Stomach (tissue), 9 donors: ENCODE results near the gene USO1. TPM values are rescaled to one million over a fixed set of nuclear protein-coding genes. Genes with fewer than 3 reads are reported as not detected.
"Not testable (repeated sequence)": the region's sequence is repeated elsewhere in the genome, so short reads cannot be mapped to it uniquely, and the experiment has no call there.

Experiments
- DNase-seq, 2 donors: peaks; one replicate each; pipeline versions ENCODE4 v3.0.0 to v3.0.0-alpha.2; 2013 to 2019
- H3K27ac ChIP-seq, 5 donors: fragments of 200-600 bp in 4 of 5; sonication (generic) in 4 of 5; one replicate each; pipeline ENCODE4 v1.5.1; 2013 to 2019; ENCODE audit warnings: mild to moderate bottlenecking in 1 of 5, moderate library complexity in 1 of 5
- H3K27me3 ChIP-seq, 3 donors: fragments of 200-600 bp; sonication (generic); one replicate each; pipeline ENCODE4 v1.5.1; 2017 to 2019; ENCODE audit warnings: mixed run types in 1 of 3
- H3K36me3 ChIP-seq, 4 donors: fragments of 200-600 bp; sonication (generic); 1 replicate in 3 of 4; 2 replicates in 1 of 4; pipeline ENCODE4 v1.5.1; 2016 to 2019
- H3K4me1 ChIP-seq, 4 donors: fragments of 200-600 bp; sonication (generic); one replicate each; pipeline ENCODE4 v1.5.1; 2016 to 2019
- H3K4me3 ChIP-seq, 4 donors: fragments of 200-600 bp; sonication (generic) in 3 of 4; one replicate each; pipeline ENCODE4 v1.5.1; 2016 to 2019; ENCODE audit warnings: mild to moderate bottlenecking in 1 of 4
- H3K9me3 ChIP-seq, 4 donors: fragments of 200-600 bp; sonication (generic); one replicate each; pipeline ENCODE4 v1.5.1; 2016 to 2019
- CTCF ChIP-seq, 7 experiments: fragments of 450-650 bp in 4 of 7; fragments of 200-600 bp in 3 of 7; sonication (generic) in 3 of 7; IDR thresholded peaks; one replicate each; pipeline ENCODE4 v1.5.1; 2016 to 2019; ENCODE audit warnings: antibody characterized with exemption in 7 of 7, control low read depth in 2 of 7, mild to moderate bottlenecking in 1 of 7
- EP300 ChIP-seq: sonication (generic); formaldehyde crosslinking; IDR thresholded peaks from one replicate; pipeline ENCODE4 v1.6.1; 2017; ENCODE audit warnings: antibody characterized with exemption
- POLR2A ChIP-seq, 4 donors: fragments of 450-650 bp; IDR thresholded peaks; one replicate each; pipeline ENCODE4 v1.6.1; 2016; ENCODE audit warnings: antibody characterized with exemption in 4 of 4, control low read depth in 2 of 4, mild to moderate bottlenecking in 1 of 4, moderate library complexity in 1 of 4
- POLR2AphosphoS5 ChIP-seq, 3 donors: sonication (generic); formaldehyde crosslinking; IDR thresholded peaks; one replicate each; pipeline ENCODE4 v1.6.1; 2016; ENCODE audit warnings: antibody characterized with exemption in 3 of 3
- WGBS, 5 donors: extraction: QIAGEN DNeasy Blood & Tissue Kit in 3 of 5; methylation state at CpG; one replicate each; pipeline versions ENCODE4 v1.1.5 to v1.1.7; 2013 to 2018; 5-methylcytosine and 5-hydroxymethylcytosine counted together
- intact Hi-C: fragments of 100-400 bp; cut with DNase I; formaldehyde crosslinking; loops from one replicate; pipeline ENCODE4 v1.15.1; 2023; ENCODE audit warnings: low total_unique reads
- polyA plus RNA-seq, 3 donors: library from polyadenylated mRNA; stranded (reverse); fragments of 200-250 nt; gene quantifications; one replicate each; pipeline ENCODE4 v1.2.3, GENCODE V29; 2013
- total RNA-seq, 5 donors: library from RNA; depleted of rRNA; stranded (reverse); fragments of >200 nt; gene quantifications; one replicate each; pipeline versions ENCODE4 v1.1.0 to v1.2.3, GENCODE V29; 2014 to 2016
- donor health status: healthy with polysubstance abuse.
- donor health status: Bipolar disorder and iron deficiency.
- donor health status: healthy.

Gene USO1
- total and polyA plus RNA-seq, 8 donors = 20.6 to 120 (median 39.1) TPM

GRCh38 chr4:75714704-75715103, 9.7 kb upstream of the USO1 start:
- H3K9me3 ChIP-seq = no peaks in the 10 kb centered on the region
- peak overlapping the region in 3 of 5 donors; percentile 16 to 30 (median 29) for H3K27ac ChIP-seq
- H3K4me3 ChIP-seq = no peak overlapping the region
- H3K36me3 ChIP-seq = no peaks in the 10 kb centered on the region
- TF ChIP-seq CTCF (IDR thresholded peaks at IDR 0.05) (no peak), POLR2AphosphoS5 (IDR thresholded peaks at IDR 0.05) (no peak)
- peaks cover 5 to 20% (median 12%) of the 10 kb centered on the region in 4 donors for H3K4me1 ChIP-seq
- no peak for DNase-seq
- intact Hi-C loops = no loop called here
- WGBS, 5 donors = 50 to 62% (median 54%) methylated on average over 1 of the region's 1 CpG
- no peaks in the 10 kb centered on the region for H3K27me3 ChIP-seq

GRCh38 chr4:75715105-75715799, 9.1 kb upstream of the USO1 start:
- H3K4me1 ChIP-seq = peaks cover 5 to 18% (median 12%) of the 10 kb centered on the region in 4 donors
- intact Hi-C loops = no loop called here
- 37 to 47% (median 42%) methylated on average over 4 of the region's 4 CpGs for WGBS, 5 donors
- no peak for DNase-seq
- no peak for TF ChIP-seq POLR2AphosphoS5 (IDR thresholded peaks at IDR 0.05)
- no peak for TF ChIP-seq EP300
- TF ChIP-seq CTCF (IDR thresholded peaks at IDR 0.05) = no peak
- no peak for TF ChIP-seq POLR2A (IDR thresholded peaks at IDR 0.05)
- no peaks in the 10 kb centered on the region for H3K9me3 ChIP-seq
- no peaks in the 10 kb centered on the region for H3K27me3 ChIP-seq
- H3K4me3 ChIP-seq = no peak overlapping the region
- no peaks in the 10 kb centered on the region for H3K36me3 ChIP-seq
- peak overlapping the region in 3 of 5 donors; percentile 16 to 30 (median 29) for H3K27ac ChIP-seq

- WGBS, 5 donors = 64 to 96% (median 82%) methylated on average over 3 of the region's 3 CpGs
- H3K4me3 ChIP-seq, H3K36me3 ChIP-seq, H3K27me3 ChIP-seq, H3K27ac ChIP-seq, intact Hi-C loops, H3K9me3 ChIP-seq, DNase-seq: not testable (repeated sequence)
- H3K4me1 ChIP-seq = peaks cover 5 to 18% (median 10%) of the 10 kb centered on the region in 4 donors
Measured at GRCh38 chr4:75716054-75716453, 8.3 kb upstream of the USO1 start.

GRCh38 chr4:75717408-75717807, 7.0 kb upstream of the USO1 start:
- Histone ChIP-seq H3K9me3 (no peaks in the 10 kb centered on the region), H3K4me3 (no peak overlapping the region)
- DNase-seq = no peak

More at GRCh38 chr4:75717408-75717807, 7.0 kb upstream of the USO1 start:
- no peaks in the 10 kb centered on the region for H3K36me3 ChIP-seq
- no peak overlapping the region for H3K27ac ChIP-seq
- H3K4me1 ChIP-seq = peaks cover 5 to 23% (median 14%) of the 10 kb centered on the region in 4 donors
- 64 to 95% (median 82%) methylated on average over 1 of the region's 1 CpG for WGBS, 5 donors
- intact Hi-C loops = no loop called here
- H3K27me3 ChIP-seq = no peaks in the 10 kb centered on the region
- TF ChIP-seq POLR2AphosphoS5 (IDR thresholded peaks at IDR 0.05) (no peak), EP300 (no peak), POLR2A (IDR thresholded peaks at IDR 0.05) (no peak), CTCF (IDR thresholded peaks at IDR 0.05) (no peak)
